GM20000 (cell line): ENCODE data around the gene MINDY4.

ENCODE experiments used
- DNase-seq: peaks from one replicate; pipeline ENCODE4 v3.0.0; 2012; ENCODE audit warnings: low spot score
- CTCF ChIP-seq: IDR thresholded peaks from 2 replicates; pipeline ENCODE4 v1.5.1; 2012; ENCODE audit warnings: mild to moderate bottlenecking, control low read depth; ENCODE audit errors: extremely low read depth, missing control alignments

The MINDY4 gene

GRCh38 chr7:30894009-30894408, 122.8 kb downstream of the MINDY4 start:
- no peak for TF ChIP-seq CTCF
- DNase-seq: no peak

- no peak for DNase-seq
- no peak for TF ChIP-seq CTCF
Observed at GRCh38 chr7:30894866-30895605, 123.8 kb downstream of the MINDY4 start.

GRCh38 chr7:30896036-30896435, 124.8 kb downstream of the MINDY4 start:
- TF ChIP-seq CTCF: no peak
- DNase-seq: no peak

- no peak for DNase-seq
- TF ChIP-seq CTCF: no peak
Observed at GRCh38 chr7:30896783-30897637, 125.8 kb downstream of the MINDY4 start.

GRCh38 chr7:30897770-30898169, 126.6 kb downstream of the MINDY4 start:
- DNase-seq: no peak
- TF ChIP-seq CTCF: no peak

- no peak for TF ChIP-seq CTCF
- DNase-seq: no peak
Observed at GRCh38 chr7:30898411-30898810, 127.2 kb downstream of the MINDY4 start.

GRCh38 chr7:30899066-30899465, 127.8 kb downstream of the MINDY4 start:
- DNase-seq: no peak
- TF ChIP-seq CTCF: no peak
